ENCODE data around the gene CMAS.
"Not testable (repeated sequence)": the region's sequence is repeated elsewhere in the genome, so short reads cannot be mapped to it uniquely, and the experiment has no call there.

CMAS gene

GRCh38 chr12:22050078-22050477 is 4.1 kb downstream of the CMAS start:
- Histone ChIP-seq H3K27ac (ENCODE audit: low read length) (no peak overlapping the region), H4K20me1 (ENCODE audit: insufficient read depth, low read length) (no peaks in the 10 kb centered on the region), H3K27me3 (ENCODE audit: insufficient read depth, low read length, poor library complexity) (no peaks in the 10 kb centered on the region), H3K4me3 (ENCODE audit: low read depth in 1 of 2, low read length in 2 of 2) (no peak overlapping the region), H3K4me1 (ENCODE audit: insufficient read depth, low read length) (peaks cover 25% of the 10 kb centered on the region), H3K9ac (ENCODE audit: low read depth, low read length) (no peak overlapping the region), H3K4me2 (ENCODE audit: insufficient read depth, low read length) (no peak overlapping the region), H3K79me2 (ENCODE audit: insufficient read depth, low read length) (peaks cover 47% of the 10 kb centered on the region), H3K9me3 (ENCODE audit: insufficient read depth, low read length, severe bottlenecking) (no peaks in the 10 kb centered on the region), H2AFZ (ENCODE audit: low read depth, low read length) (no peak overlapping the region), H3K36me3 (ENCODE audit: insufficient read depth, low read length) (peaks cover 11% of the 10 kb centered on the region; the same call in 1 of the 2 replicates)
- no peak for TF ChIP-seq CTCF (IDR thresholded peaks at IDR 0.05; ENCODE audit: borderline replicate concordance, extremely low read depth, low read length, poor library complexity, severe bottlenecking)
- no peak for TF ChIP-seq EZH2 (IDR thresholded peaks at IDR 0.05; ENCODE audit: borderline replicate concordance, low read depth, low read length, severe bottlenecking)
- DNase-seq: no peak
- ATAC-seq (ENCODE audit: insufficient read depth, low read depth): no peak

GRCh38 chr12:22051114-22051698 is 5.2 kb downstream of the CMAS start:
- Histone ChIP-seq H3K9me3 (ENCODE audit: insufficient read depth, low read length, severe bottlenecking) (no peaks in the 10 kb centered on the region), H3K27ac (ENCODE audit: low read length) (no peak overlapping the region), H3K27me3 (ENCODE audit: insufficient read depth, low read length, poor library complexity) (no peaks in the 10 kb centered on the region), H3K4me1 (ENCODE audit: insufficient read depth, low read length) (peaks cover 19% of the 10 kb centered on the region), H3K36me3 (ENCODE audit: insufficient read depth, low read length) (peaks cover 21% of the 10 kb centered on the region), H3K9ac (ENCODE audit: low read depth, low read length) (no peak overlapping the region), H3K4me2 (ENCODE audit: insufficient read depth, low read length) (no peak overlapping the region), H2AFZ (ENCODE audit: low read depth, low read length) (no peak overlapping the region), H4K20me1 (ENCODE audit: insufficient read depth, low read length) (no peaks in the 10 kb centered on the region), H3K4me3 (ENCODE audit: low read depth in 1 of 2, low read length in 2 of 2) (no peak overlapping the region), H3K79me2 (ENCODE audit: insufficient read depth, low read length) (peaks cover 46% of the 10 kb centered on the region)
- no peak for TF ChIP-seq CTCF (IDR thresholded peaks at IDR 0.05; ENCODE audit: borderline replicate concordance, extremely low read depth, low read length, poor library complexity, severe bottlenecking)
- no peak for TF ChIP-seq EZH2 (IDR thresholded peaks at IDR 0.05; ENCODE audit: borderline replicate concordance, low read depth, low read length, severe bottlenecking)
- no peak for DNase-seq
- ATAC-seq (ENCODE audit: insufficient read depth, low read depth): no peak

- not testable (repeated sequence) for H3K9ac ChIP-seq (ENCODE audit: low read depth, low read length); H4K20me1 ChIP-seq (ENCODE audit: insufficient read depth, low read length); H3K27ac ChIP-seq (ENCODE audit: low read length); H3K27me3 ChIP-seq (ENCODE audit: insufficient read depth, low read length, poor library complexity); H2AFZ ChIP-seq (ENCODE audit: low read depth, low read length); DNase-seq; H3K4me2 ChIP-seq (ENCODE audit: insufficient read depth, low read length); H3K9me3 ChIP-seq (ENCODE audit: insufficient read depth, low read length, severe bottlenecking); H3K4me3 ChIP-seq (ENCODE audit: low read depth in 1 of 2, low read length in 2 of 2); ATAC-seq (ENCODE audit: insufficient read depth, low read depth); H3K4me1 ChIP-seq (ENCODE audit: insufficient read depth, low read length)
- peaks cover 31% of the 10 kb centered on the region for H3K36me3 ChIP-seq (ENCODE audit: insufficient read depth, low read length)
- H3K79me2 ChIP-seq (ENCODE audit: insufficient read depth, low read length): peaks cover 28% of the 10 kb centered on the region
Observed at GRCh38 chr12:22052994-22053393, 7.0 kb downstream of the CMAS start.

GRCh38 chr12:22054155-22054554 is 8.1 kb downstream of the CMAS start:
- ATAC-seq (ENCODE audit: insufficient read depth, low read depth): no peak
- DNase-seq: no peak
- Histone ChIP-seq H3K9me3 (ENCODE audit: insufficient read depth, low read length, severe bottlenecking) (no peaks in the 10 kb centered on the region), H3K4me3 (ENCODE audit: low read depth in 1 of 2, low read length in 2 of 2) (no peak overlapping the region), H3K9ac (ENCODE audit: low read depth, low read length) (no peak overlapping the region), H3K27me3 (ENCODE audit: insufficient read depth, low read length, poor library complexity) (no peaks in the 10 kb centered on the region), H2AFZ (ENCODE audit: low read depth, low read length) (no peak overlapping the region), H3K36me3 (ENCODE audit: insufficient read depth, low read length) (peaks cover 30% of the 10 kb centered on the region), H4K20me1 (ENCODE audit: insufficient read depth, low read length) (no peaks in the 10 kb centered on the region), H3K4me1 (ENCODE audit: insufficient read depth, low read length) (no peaks in the 10 kb centered on the region), H3K27ac (ENCODE audit: low read length) (no peak overlapping the region), H3K4me2 (ENCODE audit: insufficient read depth, low read length) (no peak overlapping the region), H3K79me2 (ENCODE audit: insufficient read depth, low read length) (peaks cover 23% of the 10 kb centered on the region)
- no peak for TF ChIP-seq CTCF (IDR thresholded peaks at IDR 0.05; ENCODE audit: borderline replicate concordance, extremely low read depth, low read length, poor library complexity, severe bottlenecking)
- TF ChIP-seq EZH2 (IDR thresholded peaks at IDR 0.05; ENCODE audit: borderline replicate concordance, low read depth, low read length, severe bottlenecking): no peak
